Mucosa of rectum (tissue), 2 donors: Measurements from ENCODE around the gene COMTD1.
A peak's percentile ranks its signal among the peaks of the same experiment; 100 is the strongest.
"Not testable (repeated sequence)": the region's sequence is repeated elsewhere in the genome, so short reads cannot be mapped to it uniquely, and the experiment has no call there.

ENCODE experiments used
- H3K27ac ChIP-seq, 2 donors: one replicate each; pipeline ENCODE4 v1.7.0; 2013; ENCODE audit warnings: inconsistent platforms in 2 of 2, low read depth in 2 of 2, low read length in 2 of 2
- H3K27me3 ChIP-seq, 2 donors: one replicate each; pipeline ENCODE4 v1.7.0; 2013; ENCODE audit warnings: low read length in 2 of 2; ENCODE audit not compliant: control insufficient read depth in 2 of 2, insufficient read depth in 2 of 2
- H3K36me3 ChIP-seq, 2 donors: one replicate each; pipeline ENCODE4 v1.7.0; 2013; ENCODE audit warnings: low read length in 2 of 2; ENCODE audit not compliant: control insufficient read depth in 2 of 2, insufficient read depth in 2 of 2
- H3K4me1 ChIP-seq, 2 donors: one replicate each; pipeline ENCODE4 v1.7.0; 2013; ENCODE audit warnings: low read length in 2 of 2, mild to moderate bottlenecking in 1 of 2; ENCODE audit not compliant: control insufficient read depth in 2 of 2, insufficient read depth in 2 of 2
- H3K4me3 ChIP-seq, 2 donors: one replicate each; pipeline ENCODE4 v1.7.0; 2013; ENCODE audit warnings: low read length in 2 of 2
- H3K9ac ChIP-seq, 2 donors: one replicate each; pipeline ENCODE4 v1.7.0; 2013; ENCODE audit warnings: low read length in 2 of 2, low read depth in 1 of 2, mild to moderate bottlenecking in 1 of 2
- H3K9me3 ChIP-seq, 2 donors: one replicate each; pipeline ENCODE4 v1.7.0; 2013; ENCODE audit warnings: low read length in 2 of 2; ENCODE audit not compliant: control insufficient read depth in 2 of 2
- donor health status: healthy.
- donor health status: Normal muscosa, but diverticular disease.

Gene COMTD1

GRCh38 chr10:75207079-75207856 is 28.5 kb downstream of the COMTD1 start:
- H3K36me3 ChIP-seq: peaks cover under 1 to 4% of the 10 kb centered on the region in 2 donors
- H3K9ac ChIP-seq: no peak overlapping the region
- peaks cover 14 to 31% of the 10 kb centered on the region in 2 donors for H3K4me1 ChIP-seq
- no peaks in the 10 kb centered on the region for H3K9me3 ChIP-seq
- no peaks in the 10 kb centered on the region for H3K27me3 ChIP-seq
- H3K4me3 ChIP-seq: no peak overlapping the region
- H3K27ac ChIP-seq: no peak overlapping the region

GRCh38 chr10:75206638-75207037 is 29.1 kb downstream of the COMTD1 start:
- H3K36me3 ChIP-seq, H3K4me3 ChIP-seq, H3K9me3 ChIP-seq, H3K27ac ChIP-seq, H3K9ac ChIP-seq, H3K27me3 ChIP-seq: not testable (repeated sequence)
- peaks cover 9 to 31% of the 10 kb centered on the region in 2 donors for H3K4me1 ChIP-seq

GRCh38 chr10:75205908-75206307 is 29.8 kb downstream of the COMTD1 start:
- H3K9me3 ChIP-seq: no peaks in the 10 kb centered on the region
- H3K4me3 ChIP-seq: no peak overlapping the region
- peaks cover 5 to 34% of the 10 kb centered on the region in 2 donors for H3K4me1 ChIP-seq
- H3K27ac ChIP-seq: no peak overlapping the region
- no peaks in the 10 kb centered on the region for H3K27me3 ChIP-seq
- no peak overlapping the region for H3K9ac ChIP-seq
- H3K36me3 ChIP-seq: no peaks in the 10 kb centered on the region

GRCh38 chr10:75203724-75204123 is 32.0 kb downstream of the COMTD1 start:
- H3K9ac ChIP-seq: no peak overlapping the region
- H3K27me3 ChIP-seq: no peaks in the 10 kb centered on the region
- peak overlapping the region; percentile 67 to 87 for H3K27ac ChIP-seq
- H3K4me1 ChIP-seq: peaks cover 2 to 25% of the 10 kb centered on the region in 2 donors
- no peak overlapping the region for H3K4me3 ChIP-seq
- H3K36me3 ChIP-seq: no peaks in the 10 kb centered on the region
- no peaks in the 10 kb centered on the region for H3K9me3 ChIP-seq

GRCh38 chr10:75203046-75203620 is 32.6 kb downstream of the COMTD1 start:
- H3K9me3 ChIP-seq, H3K36me3 ChIP-seq, H3K9ac ChIP-seq, H3K4me3 ChIP-seq, H3K27me3 ChIP-seq: not testable (repeated sequence)
- H3K4me1 ChIP-seq: peaks cover 2 to 25% of the 10 kb centered on the region in 2 donors
- peak overlapping the region; percentile 67 to 87 for H3K27ac ChIP-seq

GRCh38 chr10:75202321-75203045 is 33.3 kb downstream of the COMTD1 start:
- no peaks in the 10 kb centered on the region for H3K27me3 ChIP-seq
- peaks cover 2 to 25% of the 10 kb centered on the region in 2 donors for H3K4me1 ChIP-seq
- H3K4me3 ChIP-seq: no peak overlapping the region
- no peaks in the 10 kb centered on the region for H3K36me3 ChIP-seq
- H3K9ac ChIP-seq: peak overlapping the region in 1 of 2 donors; percentile 45
- H3K9me3 ChIP-seq: no peaks in the 10 kb centered on the region
- H3K27ac ChIP-seq: peak overlapping the region; percentile 67 to 87

GRCh38 chr10:75201793-75202307 is 33.9 kb downstream of the COMTD1 start:
- Histone ChIP-seq H3K36me3 (no peaks in the 10 kb centered on the region), H3K27me3 (no peaks in the 10 kb centered on the region), H3K4me1 (peaks cover 2 to 25% of the 10 kb centered on the region in 2 donors), H3K4me3 (peak overlapping the region in 1 of 2 donors; percentile 38), H3K9ac (peak overlapping the region in 1 of 2 donors; percentile 50), H3K27ac (peak overlapping the region; percentile 87 to 92), H3K9me3 (no peaks in the 10 kb centered on the region)

GRCh38 chr10:75199949-75200348 is 35.8 kb downstream of the COMTD1 start:
- not testable (repeated sequence) for H3K9ac ChIP-seq, H3K36me3 ChIP-seq

GRCh38 chr10:75197906-75198305 is 37.9 kb downstream of the COMTD1 start:
- Histone ChIP-seq H3K27ac (no peak overlapping the region), H3K9me3 (no peaks in the 10 kb centered on the region), H3K9ac (no peak overlapping the region), H3K4me3 (no peak overlapping the region), H3K36me3 (no peaks in the 10 kb centered on the region), H3K27me3 (no peaks in the 10 kb centered on the region), H3K4me1 (peaks cover 7 to 27% of the 10 kb centered on the region in 2 donors)

More at GRCh38 chr10:75199949-75200348, 35.8 kb downstream of the COMTD1 start:
- not testable (repeated sequence) for H3K27me3 ChIP-seq, H3K9me3 ChIP-seq, H3K4me3 ChIP-seq, H3K27ac ChIP-seq
- H3K4me1 ChIP-seq: peaks cover 2 to 23% of the 10 kb centered on the region in 2 donors

GRCh38 chr10:75197066-75197465 is 38.7 kb downstream of the COMTD1 start:
- Histone ChIP-seq H3K9ac (no peak overlapping the region), H3K9me3 (no peaks in the 10 kb centered on the region), H3K36me3 (no peaks in the 10 kb centered on the region), H3K27me3 (no peaks in the 10 kb centered on the region), H3K27ac (no peak overlapping the region), H3K4me3 (no peak overlapping the region), H3K4me1 (peaks cover 9 to 24% of the 10 kb centered on the region in 2 donors)
